HepG2 (cell line): ENCODE data around the gene NUDT8.

Experiments used
- CTCF ChIP-seq: sonication (generic); formaldehyde crosslinking; IDR thresholded peaks from 2 replicates; pipeline ENCODE4 v1.5.0; 2020; ENCODE audit warnings: mild to moderate bottlenecking, missing genetic modification reagents, moderate library complexity
- EZH2 ChIP-seq: conservative IDR thresholded peaks from 2 replicates; pipeline ENCODE4 v1.6.1; 2012; ENCODE audit warnings: mild to moderate bottlenecking, low read depth, low read length, moderate library complexity
- NONO ChIP-seq, 2 experiments: fragments of 450-650 bp in 1 of 2; sonication (generic) in 1 of 2; formaldehyde crosslinking in 1 of 2; IDR thresholded peaks in 1 of 2; conservative IDR thresholded peaks in 1 of 2; 2 replicates each; pipeline versions ENCODE4 v1.6.1 to v1.8.0; 2017 to 2022; ENCODE audit warnings: mild to moderate bottlenecking in 1 of 2, missing genetic modification reagents in 1 of 2, moderate library complexity in 1 of 2
- POLR2AphosphoS5 ChIP-seq: IDR thresholded peaks from 2 replicates; pipeline ENCODE4 v1.6.1; 2012; ENCODE audit warnings: low read depth, low read length
- SRSF9 ChIP-seq: fragments of 200-400 bp; formaldehyde crosslinking; IDR thresholded peaks from 2 replicates; pipeline ENCODE4 v1.6.1; 2018; ENCODE audit warnings: borderline replicate concordance, mild to moderate bottlenecking, low read depth, low read length; ENCODE audit not compliant: insufficient read depth, poor library complexity, severe bottlenecking
- ZFP36L2 ChIP-seq: sonication (generic); formaldehyde crosslinking; IDR thresholded peaks from 2 replicates; pipeline ENCODE4 v1.4.0; 2020; ENCODE audit warnings: missing genetic modification reagents
- ZNF263 ChIP-seq: sonication (generic); formaldehyde crosslinking; IDR thresholded peaks from 2 replicates; pipeline ENCODE4 v1.4.0; 2020; ENCODE audit warnings: missing genetic modification reagents
- ZXDC ChIP-seq: sonication (generic); formaldehyde crosslinking; IDR thresholded peaks from 2 replicates; pipeline ENCODE4 v1.5.0; 2020; ENCODE audit warnings: mild to moderate bottlenecking, missing genetic modification reagents
- TF ChIP-seq, protein P1 (sequence below): IDR thresholded peaks from 2 replicates; pipeline ENCODE4 v1.6.1; 2012; ENCODE audit warnings: inconsistent platforms
- TF ChIP-seq, protein P2 (sequence below): sonication (generic); formaldehyde crosslinking; IDR thresholded peaks from 2 replicates; pipeline ENCODE4 v1.4.0; 2020; ENCODE audit warnings: missing genetic modification reagents

DNA sequence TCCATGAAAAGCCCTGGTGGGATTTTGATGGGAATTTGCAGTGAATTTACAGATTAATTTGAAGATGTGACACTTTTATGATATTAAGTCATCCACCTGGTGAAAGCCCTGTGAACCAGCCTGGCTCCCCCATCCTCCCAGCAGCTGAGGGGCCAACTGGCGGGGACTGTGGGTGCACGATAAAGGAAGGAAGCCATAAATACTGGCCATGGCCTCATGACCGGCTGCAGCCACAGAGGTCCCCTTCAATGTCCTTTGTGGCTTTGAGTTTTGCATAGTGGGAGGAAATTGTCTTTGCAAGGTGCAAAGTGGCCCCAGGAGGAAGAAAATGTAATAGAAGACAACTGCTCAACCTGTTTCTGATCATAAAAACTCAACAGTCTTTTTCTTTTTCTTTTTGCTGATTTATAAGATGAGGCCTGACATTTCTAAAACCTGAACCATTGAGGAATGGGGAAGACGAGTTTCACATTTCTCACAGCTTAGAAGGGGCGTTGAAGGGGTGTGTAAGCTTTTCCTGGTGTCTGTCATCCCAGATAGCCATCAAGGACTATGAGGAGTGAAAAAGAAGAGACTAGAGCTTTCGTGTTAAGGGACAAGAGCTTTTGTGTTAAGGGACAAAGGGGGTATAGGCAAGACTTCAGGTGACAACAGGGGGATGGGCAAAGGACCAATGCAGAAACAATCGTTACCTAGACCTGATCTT is 29.3 kb downstream of the NUDT8 start:
- TF ChIP-seq SRSF9 (no peak), EZH2 (no peak), NONO (IDR thresholded peaks at IDR 0.05) (no peak), NONO (CRISPR knock-in tag; conservative IDR thresholded peaks at IDR 0.05) (no peak), POLR2AphosphoS5 (no peak), CTCF (no peak), ZFP36L2 (CRISPR knock-in tag) (no peak), ZXDC (CRISPR knock-in tag) (no peak), ZNF263 (no peak)
- TF ChIP-seq, protein P1, sequence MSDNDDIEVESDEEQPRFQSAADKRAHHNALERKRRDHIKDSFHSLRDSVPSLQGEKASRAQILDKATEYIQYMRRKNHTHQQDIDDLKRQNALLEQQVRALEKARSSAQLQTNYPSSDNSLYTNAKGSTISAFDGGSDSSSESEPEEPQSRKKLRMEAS: no peak
- TF ChIP-seq, protein P2, sequence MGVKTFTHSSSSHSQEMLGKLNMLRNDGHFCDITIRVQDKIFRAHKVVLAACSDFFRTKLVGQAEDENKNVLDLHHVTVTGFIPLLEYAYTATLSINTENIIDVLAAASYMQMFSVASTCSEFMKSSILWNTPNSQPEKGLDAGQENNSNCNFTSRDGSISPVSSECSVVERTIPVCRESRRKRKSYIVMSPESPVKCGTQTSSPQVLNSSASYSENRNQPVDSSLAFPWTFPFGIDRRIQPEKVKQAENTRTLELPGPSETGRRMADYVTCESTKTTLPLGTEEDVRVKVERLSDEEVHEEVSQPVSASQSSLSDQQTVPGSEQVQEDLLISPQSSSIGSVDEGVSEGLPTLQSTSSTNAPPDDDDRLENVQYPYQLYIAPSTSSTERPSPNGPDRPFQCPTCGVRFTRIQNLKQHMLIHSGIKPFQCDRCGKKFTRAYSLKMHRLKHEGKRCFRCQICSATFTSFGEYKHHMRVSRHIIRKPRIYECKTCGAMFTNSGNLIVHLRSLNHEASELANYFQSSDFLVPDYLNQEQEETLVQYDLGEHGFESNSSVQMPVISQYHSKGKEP (CRISPR knock-in tag): no peak
